OCI-LY7 (cell line): ENCODE data around the gene BMP5.

ENCODE experiments used
- EZH2phosphoT487 ChIP-seq: fragments of 200-600 bp; sonication (generic); IDR thresholded peaks from 2 replicates; pipeline ENCODE4 v1.6.1; 2018; ENCODE audit warnings: low read depth, borderline replicate concordance, mild to moderate bottlenecking, mixed run types, antibody characterized with exemption, low read length, moderate library complexity, mixed read lengths
- TF ChIP-seq, protein P1 (sequence below): fragments of 200-600 bp; sonication (generic); conservative IDR thresholded peaks from 2 replicates; pipeline ENCODE4 v1.5.1; 2014; ENCODE audit warnings: mild to moderate bottlenecking, antibody characterized with exemption, low read length, moderate library complexity, mixed read lengths

DNA sequence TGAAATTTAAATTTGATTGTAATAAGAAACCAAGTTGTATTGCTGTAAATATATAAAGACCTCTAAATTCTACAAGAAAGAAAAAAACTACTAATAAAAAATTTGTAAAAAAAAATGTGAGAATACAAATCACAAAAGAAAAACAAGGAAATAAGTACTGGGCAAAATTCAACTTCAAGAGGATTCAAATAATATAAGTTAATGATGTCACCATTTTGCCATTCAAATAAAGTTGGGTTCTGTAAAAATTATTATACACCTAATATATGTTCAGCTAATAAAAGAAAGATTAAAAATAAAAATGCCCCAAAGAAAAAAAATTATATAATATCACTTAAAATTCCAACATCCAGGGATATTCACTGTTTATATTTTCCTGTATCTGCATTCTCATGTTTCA is 47.0 kb upstream of the BMP5 start:
- TF ChIP-seq, protein P1, sequence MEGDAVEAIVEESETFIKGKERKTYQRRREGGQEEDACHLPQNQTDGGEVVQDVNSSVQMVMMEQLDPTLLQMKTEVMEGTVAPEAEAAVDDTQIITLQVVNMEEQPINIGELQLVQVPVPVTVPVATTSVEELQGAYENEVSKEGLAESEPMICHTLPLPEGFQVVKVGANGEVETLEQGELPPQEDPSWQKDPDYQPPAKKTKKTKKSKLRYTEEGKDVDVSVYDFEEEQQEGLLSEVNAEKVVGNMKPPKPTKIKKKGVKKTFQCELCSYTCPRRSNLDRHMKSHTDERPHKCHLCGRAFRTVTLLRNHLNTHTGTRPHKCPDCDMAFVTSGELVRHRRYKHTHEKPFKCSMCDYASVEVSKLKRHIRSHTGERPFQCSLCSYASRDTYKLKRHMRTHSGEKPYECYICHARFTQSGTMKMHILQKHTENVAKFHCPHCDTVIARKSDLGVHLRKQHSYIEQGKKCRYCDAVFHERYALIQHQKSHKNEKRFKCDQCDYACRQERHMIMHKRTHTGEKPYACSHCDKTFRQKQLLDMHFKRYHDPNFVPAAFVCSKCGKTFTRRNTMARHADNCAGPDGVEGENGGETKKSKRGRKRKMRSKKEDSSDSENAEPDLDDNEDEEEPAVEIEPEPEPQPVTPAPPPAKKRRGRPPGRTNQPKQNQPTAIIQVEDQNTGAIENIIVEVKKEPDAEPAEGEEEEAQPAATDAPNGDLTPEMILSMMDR = no peak
- TF ChIP-seq EZH2phosphoT487 = no peak
